Measurements from ENCODE around the gene CST6.

The CST6 gene

GRCh38 chr11:65982824-65983588 lies 28.8 kb upstream of the CST6 start:
- Histone ChIP-seq H3K4me2 (ENCODE audit: low read depth, low read length, poor library complexity, severe bottlenecking) (no peak overlapping the region), H3K4me3 (ENCODE audit: low read length, poor library complexity, severe bottlenecking) (no peak overlapping the region)

GRCh38 chr11:65983589-65983987 lies 28.2 kb upstream of the CST6 start:
- Histone ChIP-seq H3K4me3 (ENCODE audit: low read length, poor library complexity, severe bottlenecking) (no peak overlapping the region), H3K9me3 (ENCODE audit: insufficient read depth, low read depth, low read length) (no peaks in the 10 kb centered on the region), H3K9me2 (replicated peaks; ENCODE audit: low read depth, low read length) (no peaks in the 10 kb centered on the region), H3F3A (ENCODE audit: low read depth) (no peaks in the 10 kb centered on the region), H3K4me1 (ENCODE audit: insufficient read depth, low read length, poor library complexity, severe bottlenecking) (no peaks in the 10 kb centered on the region), H4K20me1 (ENCODE audit: insufficient read depth, low read length, poor library complexity, severe bottlenecking) (no peaks in the 10 kb centered on the region), H3K9ac (ENCODE audit: low read depth, low read length, poor library complexity, severe bottlenecking) (no peak overlapping the region), H2AFZ (ENCODE audit: low read length) (no peak overlapping the region), H3K27me3 (ENCODE audit: insufficient read depth, low read length, poor library complexity, severe bottlenecking) (no peaks in the 10 kb centered on the region), H3K79me2 (ENCODE audit: insufficient read depth, low read length) (no peaks in the 10 kb centered on the region), H3K4me2 (ENCODE audit: low read depth, low read length, poor library complexity, severe bottlenecking) (no peak overlapping the region), H3K36me3 (ENCODE audit: insufficient read depth, low read length) (peaks cover 11% of the 10 kb centered on the region; the same call in 1 of the 2 replicates)
- TF ChIP-seq EZH2phosphoT487 (IDR thresholded peaks at IDR 0.05; ENCODE audit: borderline replicate concordance) (no peak), CTCF (conservative IDR thresholded peaks at IDR 0.05; ENCODE audit: low read length) (no peak)

More at GRCh38 chr11:65982824-65983588, 28.8 kb upstream of the CST6 start:
- no peaks in the 10 kb centered on the region for H3K4me1 ChIP-seq (ENCODE audit: insufficient read depth, low read length, poor library complexity, severe bottlenecking)
- no peaks in the 10 kb centered on the region for H3K9me2 ChIP-seq (replicated peaks; ENCODE audit: low read depth, low read length)
- H3K9me3 ChIP-seq (ENCODE audit: insufficient read depth, low read depth, low read length): no peaks in the 10 kb centered on the region
- no peaks in the 10 kb centered on the region for H3F3A ChIP-seq (ENCODE audit: low read depth)
- no peaks in the 10 kb centered on the region for H3K27me3 ChIP-seq (ENCODE audit: insufficient read depth, low read length, poor library complexity, severe bottlenecking)
- no peaks in the 10 kb centered on the region for H4K20me1 ChIP-seq (ENCODE audit: insufficient read depth, low read length, poor library complexity, severe bottlenecking)
- H3K9ac ChIP-seq (ENCODE audit: low read depth, low read length, poor library complexity, severe bottlenecking): no peak overlapping the region
- no peaks in the 10 kb centered on the region for H3K79me2 ChIP-seq (ENCODE audit: insufficient read depth, low read length)
- no peak for TF ChIP-seq EZH2phosphoT487 (IDR thresholded peaks at IDR 0.05; ENCODE audit: borderline replicate concordance)
- no peak for TF ChIP-seq CTCF (conservative IDR thresholded peaks at IDR 0.05; ENCODE audit: low read length)
- no peak overlapping the region for H2AFZ ChIP-seq (ENCODE audit: low read length)
- peaks cover 17% of the 10 kb centered on the region; the same call in 1 of the 2 replicates for H3K36me3 ChIP-seq (ENCODE audit: insufficient read depth, low read length)

- Histone ChIP-seq H4K20me1 (ENCODE audit: insufficient read depth, low read length, poor library complexity, severe bottlenecking) (no peaks in the 10 kb centered on the region), H3K9me2 (replicated peaks; ENCODE audit: low read depth, low read length) (no peaks in the 10 kb centered on the region), H3K9me3 (ENCODE audit: insufficient read depth, low read depth, low read length) (no peaks in the 10 kb centered on the region), H3K27me3 (ENCODE audit: insufficient read depth, low read length, poor library complexity, severe bottlenecking) (no peaks in the 10 kb centered on the region), H3K4me1 (ENCODE audit: insufficient read depth, low read length, poor library complexity, severe bottlenecking) (no peaks in the 10 kb centered on the region), H3K4me3 (ENCODE audit: low read length, poor library complexity, severe bottlenecking) (no peak overlapping the region), H2AFZ (ENCODE audit: low read length) (no peak overlapping the region), H3F3A (ENCODE audit: low read depth) (peaks cover 2% of the 10 kb centered on the region; the same call in 1 of the 2 replicates), H3K9ac (ENCODE audit: low read depth, low read length, poor library complexity, severe bottlenecking) (no peak overlapping the region), H3K36me3 (ENCODE audit: insufficient read depth, low read length) (no peaks in the 10 kb centered on the region), H3K4me2 (ENCODE audit: low read depth, low read length, poor library complexity, severe bottlenecking) (no peak overlapping the region), H3K79me2 (ENCODE audit: insufficient read depth, low read length) (no peaks in the 10 kb centered on the region)
- no peak for TF ChIP-seq EZH2phosphoT487 (IDR thresholded peaks at IDR 0.05; ENCODE audit: borderline replicate concordance)
- no peak for TF ChIP-seq CTCF (conservative IDR thresholded peaks at IDR 0.05; ENCODE audit: low read length)
Observed at GRCh38 chr11:65987336-65987735, 24.5 kb upstream of the CST6 start.
